ENCODE data around the gene ENHO. TPM values are rescaled to one million over a fixed set of nuclear protein-coding genes. Genes with fewer than 3 reads are reported as not detected.

ENHO gene
- total RNA-seq, 2 experiments from 2014 or later, result 0.26 to 0.36 TPM

GRCh38 chr9:34554211-34555001, 31.6 kb upstream of the ENHO start:
- CTCF ChIA-PET, result no interaction called here
- H3K36me3 Mint-ChIP-seq, result no peaks in the 10 kb centered on the region
- peaks cover 19% of the 10 kb centered on the region for H3K27me3 Mint-ChIP-seq
- H3K4me3 Mint-ChIP-seq, result no peak overlapping the region
- intact Hi-C loops (cut with micrococcal nuclease), result no loop called here
- no peak for DNase-seq
- no peak overlapping the region for H3K27ac Mint-ChIP-seq
- no peaks in the 10 kb centered on the region for H3K9me3 Mint-ChIP-seq
- no peaks in the 10 kb centered on the region for H3K4me1 Mint-ChIP-seq (ENCODE audit: low read depth)
- POLR2A ChIA-PET, result no interaction called here

- Mint-ChIP-seq H3K9me3 (no peaks in the 10 kb centered on the region), H3K27ac (no peak overlapping the region), H3K36me3 (no peaks in the 10 kb centered on the region), H3K4me3 (no peak overlapping the region), H3K27me3 (peaks cover 12% of the 10 kb centered on the region), H3K4me1 (ENCODE audit: low read depth) (no peaks in the 10 kb centered on the region)
- CTCF ChIA-PET, result no interaction called here
- POLR2A ChIA-PET, result no interaction called here
- intact Hi-C loops (cut with micrococcal nuclease), result no loop called here
- DNase-seq, result no peak
These were observed 30.8 kb upstream of the ENHO start for GRCh38 chr9:34553511-34554021.

- Mint-ChIP-seq H3K9me3 (no peaks in the 10 kb centered on the region), H3K36me3 (no peaks in the 10 kb centered on the region), H3K4me1 (ENCODE audit: low read depth) (no peaks in the 10 kb centered on the region), H3K4me3 (no peak overlapping the region), H3K27me3 (peaks cover 11% of the 10 kb centered on the region), H3K27ac (no peak overlapping the region)
- intact Hi-C loops (cut with micrococcal nuclease), result no loop called here
- ChIA-PET POLR2A (no interaction called here), CTCF (no interaction called here)
- no peak for DNase-seq
These were observed 30.2 kb upstream of the ENHO start for GRCh38 chr9:34552986-34553385.

- ChIA-PET POLR2A (no interaction called here), CTCF (no interaction called here)
- Mint-ChIP-seq H3K4me1 (ENCODE audit: low read depth) (no peaks in the 10 kb centered on the region), H3K27me3 (peaks cover 10% of the 10 kb centered on the region), H3K27ac (no peak overlapping the region), H3K4me3 (no peak overlapping the region), H3K9me3 (no peaks in the 10 kb centered on the region), H3K36me3 (no peaks in the 10 kb centered on the region)
- no peak for DNase-seq
- intact Hi-C loops (cut with micrococcal nuclease), result no loop called here
These were observed 29.8 kb upstream of the ENHO start for GRCh38 chr9:34552606-34552981.

- intact Hi-C loops (cut with micrococcal nuclease), result no loop called here
- Mint-ChIP-seq H3K9me3 (no peaks in the 10 kb centered on the region), H3K27ac (no peak overlapping the region), H3K4me1 (ENCODE audit: low read depth) (no peaks in the 10 kb centered on the region), H3K27me3 (peaks cover 8% of the 10 kb centered on the region), H3K4me3 (no peak overlapping the region), H3K36me3 (no peaks in the 10 kb centered on the region)
- ChIA-PET CTCF (interaction anchor here (0.6 to 1.0 kb wide), 2 partner anchors 39 to 52 kb away, joined by 3 to 4 read pairs; no protein-coding TSS in a partner anchor), POLR2A (no interaction called here)
- no peak for DNase-seq
These were observed 29.2 kb upstream of the ENHO start for GRCh38 chr9:34551751-34552605.

- intact Hi-C loops (cut with micrococcal nuclease), result no loop called here
- no peaks in the 10 kb centered on the region for H3K9me3 Mint-ChIP-seq
These were observed 28.0 kb upstream of the ENHO start for GRCh38 chr9:34550681-34551270.

GRCh38 chr9:34550016-34550680, 27.4 kb upstream of the ENHO start:
- ChIA-PET POLR2A (interaction anchor here (0.9 kb wide), 1 partner anchor 41 kb away, joined by 3 read pairs; no protein-coding TSS in a partner anchor), CTCF (interaction anchor here (2.1 kb wide), 1 partner anchor 41 kb away, joined by 9 read pairs; no protein-coding TSS in a partner anchor)
- intact Hi-C loops (cut with micrococcal nuclease), result no loop called here
- H3K4me1 Mint-ChIP-seq (ENCODE audit: low read depth), result no peaks in the 10 kb centered on the region
- H3K27me3 Mint-ChIP-seq, result peaks cover 9% of the 10 kb centered on the region
- no peak overlapping the region for H3K4me3 Mint-ChIP-seq
- DNase-seq, result no peak
- H3K27ac Mint-ChIP-seq, result no peak overlapping the region
- H3K9me3 Mint-ChIP-seq, result no peaks in the 10 kb centered on the region
- no peaks in the 10 kb centered on the region for H3K36me3 Mint-ChIP-seq

More at GRCh38 chr9:34550681-34551270, 28.0 kb upstream of the ENHO start:
- POLR2A ChIA-PET, result interaction anchor here (0.9 kb wide), 1 partner anchor 41 kb away, joined by 3 read pairs; no protein-coding TSS in a partner anchor
- no peaks in the 10 kb centered on the region for H3K36me3 Mint-ChIP-seq
- CTCF ChIA-PET, result interaction anchor here (0.6 to 2.1 kb wide), 2 partner anchors 41 to 50 kb away, joined by 3 to 9 read pairs; no protein-coding TSS in a partner anchor
- DNase-seq, result no peak
- peaks cover 9% of the 10 kb centered on the region for H3K27me3 Mint-ChIP-seq
- no peaks in the 10 kb centered on the region for H3K4me1 Mint-ChIP-seq (ENCODE audit: low read depth)
- no peak overlapping the region for H3K27ac Mint-ChIP-seq
- no peak overlapping the region for H3K4me3 Mint-ChIP-seq

GRCh38 chr9:34549407-34549732, 26.6 kb upstream of the ENHO start:
- ChIA-PET POLR2A (no interaction called here), CTCF (interaction anchor here (2.1 kb wide), 1 partner anchor 42 kb away, joined by 9 read pairs; no protein-coding TSS in a partner anchor)
- DNase-seq, result no peak
- Mint-ChIP-seq H3K27me3 (peaks cover 9% of the 10 kb centered on the region), H3K4me1 (ENCODE audit: low read depth) (no peaks in the 10 kb centered on the region), H3K27ac (no peak overlapping the region), H3K4me3 (no peak overlapping the region), H3K9me3 (no peaks in the 10 kb centered on the region), H3K36me3 (no peaks in the 10 kb centered on the region)
- intact Hi-C loops (cut with micrococcal nuclease), result loop anchor here (2.0 kb wide), 1 partner anchor 147 kb away; no protein-coding TSS in a partner anchor

- Mint-ChIP-seq H3K4me3 (no peak overlapping the region), H3K4me1 (ENCODE audit: low read depth) (no peaks in the 10 kb centered on the region), H3K27me3 (peaks cover 9% of the 10 kb centered on the region), H3K36me3 (no peaks in the 10 kb centered on the region), H3K9me3 (no peaks in the 10 kb centered on the region), H3K27ac (no peak overlapping the region)
- intact Hi-C loops (cut with micrococcal nuclease), result loop anchor here (1.0 to 2.0 kb wide), 4 partner anchors 43 to 145 kb away; no protein-coding TSS in a partner anchor
- CTCF ChIA-PET, result interaction anchor here (0.6 to 2.9 kb wide), 15 partner anchors 13 to 144 kb away, joined by 3 to 30 read pairs (median 5); partner anchors contain the start of genes CNTFR, DCTN3 and RPP25L
- POLR2A ChIA-PET, result no interaction called here
- DNase-seq, result peak; percentile 56
These were observed 25.3 kb upstream of the ENHO start for GRCh38 chr9:34547960-34548611.

- intact Hi-C loops (cut with micrococcal nuclease), result loop anchor here (2.0 kb wide), 1 partner anchor 110 kb away; no protein-coding TSS in a partner anchor
- ChIA-PET CTCF (interaction anchor here (0.7 to 2.9 kb wide), 18 partner anchors 14 to 143 kb away, joined by 3 to 30 read pairs (median 5); partner anchors contain the start of genes DCTN3, ENHO and RPP25L), POLR2A (no interaction called here)
- Mint-ChIP-seq H3K4me3 (no peak overlapping the region), H3K4me1 (ENCODE audit: low read depth) (no peaks in the 10 kb centered on the region), H3K9me3 (no peaks in the 10 kb centered on the region), H3K27me3 (peaks cover 9% of the 10 kb centered on the region), H3K27ac (no peak overlapping the region), H3K36me3 (no peaks in the 10 kb centered on the region)
- DNase-seq, result peak; percentile 77
These were observed 24.3 kb upstream of the ENHO start for GRCh38 chr9:34546834-34547827.
